ENCODE data around the gene PLCD1.

Gene PLCD1

DNA sequence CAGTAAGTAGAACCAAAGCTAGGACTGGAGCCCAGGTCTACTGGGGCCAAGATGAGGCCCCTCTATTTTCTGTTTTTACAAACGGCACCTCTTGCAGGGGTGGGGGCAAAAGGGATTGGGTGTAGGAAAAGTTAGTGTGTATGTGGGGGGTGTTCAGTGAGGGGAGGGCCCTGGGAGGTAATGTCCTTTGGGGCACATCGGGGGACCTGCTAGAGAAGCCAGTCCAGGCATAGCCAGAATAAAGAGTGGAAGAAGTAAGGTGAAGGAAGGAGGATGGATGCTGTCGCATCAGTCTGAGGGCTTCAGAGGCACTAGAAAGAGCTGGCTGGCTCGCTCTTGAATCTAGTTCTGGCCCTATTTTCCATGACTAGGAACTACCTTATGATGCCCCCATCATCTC is 2.6 kb downstream of the PLCD1 start:
- H3K4me3 ChIP-seq (ENCODE audit: low read depth, low read length), result no peak overlapping the region
- TF ChIP-seq, protein P1, sequence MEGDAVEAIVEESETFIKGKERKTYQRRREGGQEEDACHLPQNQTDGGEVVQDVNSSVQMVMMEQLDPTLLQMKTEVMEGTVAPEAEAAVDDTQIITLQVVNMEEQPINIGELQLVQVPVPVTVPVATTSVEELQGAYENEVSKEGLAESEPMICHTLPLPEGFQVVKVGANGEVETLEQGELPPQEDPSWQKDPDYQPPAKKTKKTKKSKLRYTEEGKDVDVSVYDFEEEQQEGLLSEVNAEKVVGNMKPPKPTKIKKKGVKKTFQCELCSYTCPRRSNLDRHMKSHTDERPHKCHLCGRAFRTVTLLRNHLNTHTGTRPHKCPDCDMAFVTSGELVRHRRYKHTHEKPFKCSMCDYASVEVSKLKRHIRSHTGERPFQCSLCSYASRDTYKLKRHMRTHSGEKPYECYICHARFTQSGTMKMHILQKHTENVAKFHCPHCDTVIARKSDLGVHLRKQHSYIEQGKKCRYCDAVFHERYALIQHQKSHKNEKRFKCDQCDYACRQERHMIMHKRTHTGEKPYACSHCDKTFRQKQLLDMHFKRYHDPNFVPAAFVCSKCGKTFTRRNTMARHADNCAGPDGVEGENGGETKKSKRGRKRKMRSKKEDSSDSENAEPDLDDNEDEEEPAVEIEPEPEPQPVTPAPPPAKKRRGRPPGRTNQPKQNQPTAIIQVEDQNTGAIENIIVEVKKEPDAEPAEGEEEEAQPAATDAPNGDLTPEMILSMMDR (IDR thresholded peaks at IDR 0.05; ENCODE audit: low read depth, low read length, missing control alignments), result no peak
- DNase-seq (ENCODE audit: low read depth), result no peak

DNA sequence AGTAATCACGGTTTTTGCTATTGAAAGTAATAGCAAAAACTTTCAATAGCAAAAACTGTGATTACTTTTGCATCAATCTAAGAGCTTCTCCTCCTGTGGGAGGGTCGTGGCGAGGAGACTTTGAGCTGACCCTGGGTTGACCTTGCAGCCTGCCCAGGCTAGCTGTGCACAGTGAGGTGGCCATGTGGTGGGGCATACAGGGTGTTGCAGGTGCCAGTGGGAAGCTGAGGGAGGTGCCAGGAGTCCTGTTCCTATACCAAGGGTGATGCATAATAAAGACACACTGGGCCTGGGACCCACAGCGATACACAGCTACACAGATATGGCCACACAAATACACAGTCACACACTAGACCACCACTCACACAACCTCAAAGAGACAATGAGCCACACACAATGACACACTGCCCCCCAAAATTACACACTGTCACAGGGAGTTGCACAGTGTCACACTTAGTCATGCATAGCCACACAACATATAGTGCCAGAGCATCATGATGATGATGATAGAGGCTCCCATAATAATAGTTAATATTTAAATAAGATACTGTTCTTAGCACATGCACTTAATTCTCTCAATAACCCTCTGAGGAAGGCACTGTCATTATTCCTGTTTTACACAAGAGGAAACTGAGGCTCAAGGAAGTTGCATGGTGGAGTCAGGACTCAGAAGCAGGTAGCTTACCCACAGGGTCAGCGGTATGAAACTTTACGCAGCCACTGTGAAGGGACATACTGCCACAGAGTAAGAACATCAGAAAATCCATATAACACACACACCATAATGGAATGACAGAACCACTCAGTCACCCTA is 6.3 kb downstream of the PLCD1 start:
- TF ChIP-seq, protein P1 (IDR thresholded peaks at IDR 0.05; ENCODE audit: low read depth, low read length, missing control alignments), result no peak
- no peak overlapping the region for H3K4me3 ChIP-seq (ENCODE audit: low read depth, low read length)

DNA sequence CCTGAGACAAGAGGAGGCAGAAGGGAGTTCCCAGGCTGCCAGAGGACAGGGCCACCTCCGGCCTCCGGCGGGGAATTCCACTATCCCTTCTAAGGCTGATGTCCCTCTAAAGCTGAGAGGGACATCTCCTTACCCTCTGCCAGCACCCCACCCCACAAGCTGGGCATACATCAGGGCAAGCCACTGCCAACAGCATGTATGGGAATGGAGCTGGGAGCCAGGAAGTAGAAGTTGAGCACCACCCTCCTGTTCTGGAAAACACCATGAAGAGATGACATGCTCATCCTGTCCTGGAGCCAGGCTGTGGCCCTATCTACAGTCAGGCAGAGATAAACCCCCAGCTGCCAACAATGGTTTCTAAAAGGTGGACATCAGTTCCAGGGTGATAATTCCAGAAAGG is 7.1 kb downstream of the PLCD1 start:
- TF ChIP-seq, protein P1 (IDR thresholded peaks at IDR 0.05; ENCODE audit: low read depth, low read length, missing control alignments), result no peak
- no peak overlapping the region for H3K4me3 ChIP-seq (ENCODE audit: low read depth, low read length)
- no peak for DNase-seq (ENCODE audit: low read depth)

More for the DNA sequence above, 6.3 kb downstream of the PLCD1 start:
- DNase-seq (ENCODE audit: low read depth), result no peak

DNA sequence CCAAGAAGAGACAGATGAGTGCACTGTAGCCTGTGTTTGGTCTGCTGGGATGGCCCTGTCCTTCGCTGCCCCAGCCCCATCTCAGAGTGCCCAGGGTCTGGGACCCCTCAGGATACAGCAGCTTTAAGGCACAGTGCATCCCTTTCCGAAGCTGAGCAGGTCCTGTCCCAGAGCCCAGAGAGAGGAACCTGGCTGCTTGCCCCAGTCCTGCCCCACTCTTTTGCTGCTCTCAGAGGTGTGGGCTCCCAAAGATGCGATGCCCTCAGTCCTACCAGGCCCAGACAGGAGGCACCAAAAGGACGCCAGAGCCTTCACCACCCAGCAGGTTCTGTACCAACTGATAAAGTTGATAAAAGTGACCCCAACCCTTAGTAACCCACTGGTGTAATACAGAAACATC is 8.2 kb downstream of the PLCD1 start:
- DNase-seq (ENCODE audit: low read depth), result no peak
- TF ChIP-seq, protein P1 (IDR thresholded peaks at IDR 0.05; ENCODE audit: low read depth, low read length, missing control alignments), result no peak
- no peak overlapping the region for H3K4me3 ChIP-seq (ENCODE audit: low read depth, low read length)

DNA sequence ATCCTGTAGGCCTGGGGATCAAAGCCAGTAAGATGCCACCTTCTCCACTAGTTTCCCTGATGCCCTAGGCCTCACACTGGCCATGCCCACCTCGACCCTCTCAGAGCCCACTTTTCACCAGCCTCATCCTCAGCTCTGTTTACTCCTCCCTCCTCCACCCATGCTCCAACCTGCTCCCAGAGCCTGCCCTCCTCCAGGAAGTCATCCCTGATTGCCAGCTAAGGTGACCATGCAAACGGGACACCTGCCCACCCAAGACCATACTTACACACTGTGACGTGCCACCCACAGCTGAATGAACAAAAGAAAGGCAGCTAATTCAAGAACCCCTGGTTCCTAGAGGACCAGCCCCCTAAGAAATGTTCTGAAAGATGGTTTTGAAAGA is 9.1 kb downstream of the PLCD1 start:
- TF ChIP-seq, protein P1 (IDR thresholded peaks at IDR 0.05; ENCODE audit: low read depth, low read length, missing control alignments), result no peak
- DNase-seq (ENCODE audit: low read depth), result no peak
- H3K4me3 ChIP-seq (ENCODE audit: low read depth, low read length), result no peak overlapping the region

DNA sequence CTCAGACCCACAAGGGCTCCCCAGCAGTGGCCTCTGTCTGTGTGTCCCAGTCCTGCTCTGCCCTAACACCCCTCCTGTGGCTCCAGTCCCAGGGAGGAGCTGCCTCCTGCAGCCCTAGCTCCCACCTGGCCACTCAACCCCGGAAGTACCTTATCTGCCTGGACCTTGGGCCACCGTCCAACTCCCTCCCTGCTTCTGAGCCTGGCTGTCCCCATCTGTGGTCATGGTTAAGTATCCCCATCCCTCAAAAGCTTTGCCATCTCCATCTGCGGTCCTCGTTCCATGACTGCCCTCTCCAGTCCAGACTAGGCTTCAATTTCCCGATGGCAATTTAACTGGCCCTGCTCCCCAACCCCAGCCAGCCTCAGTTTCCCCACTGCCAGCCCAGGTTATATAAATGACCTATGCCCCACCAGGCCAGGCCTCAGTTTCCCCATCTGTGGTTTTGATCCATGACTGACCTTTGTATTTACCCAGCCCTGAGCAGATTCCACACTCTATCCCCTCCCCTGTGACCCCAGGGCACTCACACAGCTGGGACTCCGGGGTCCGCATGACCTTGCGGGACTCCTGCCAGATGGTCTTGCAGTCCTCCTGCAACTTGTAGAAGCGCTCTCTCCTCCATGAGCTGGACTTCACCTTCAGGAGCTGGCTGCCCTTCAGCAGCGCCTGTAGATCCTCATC is 9.6 kb downstream of the PLCD1 start:
- TF ChIP-seq, protein P1 (IDR thresholded peaks at IDR 0.05; ENCODE audit: low read depth, low read length, missing control alignments), result no peak
- DNase-seq (ENCODE audit: low read depth), result no peak
- no peak overlapping the region for H3K4me3 ChIP-seq (ENCODE audit: low read depth, low read length)
